ENCODE measurements around the gene CMYA5. TPM values are rescaled to one million over a fixed set of nuclear protein-coding genes. Genes with fewer than 3 reads are reported as not detected.

The CMYA5 gene
- total RNA-seq, 1 experiment from 2014 or later: 0.22 TPM

DNA sequence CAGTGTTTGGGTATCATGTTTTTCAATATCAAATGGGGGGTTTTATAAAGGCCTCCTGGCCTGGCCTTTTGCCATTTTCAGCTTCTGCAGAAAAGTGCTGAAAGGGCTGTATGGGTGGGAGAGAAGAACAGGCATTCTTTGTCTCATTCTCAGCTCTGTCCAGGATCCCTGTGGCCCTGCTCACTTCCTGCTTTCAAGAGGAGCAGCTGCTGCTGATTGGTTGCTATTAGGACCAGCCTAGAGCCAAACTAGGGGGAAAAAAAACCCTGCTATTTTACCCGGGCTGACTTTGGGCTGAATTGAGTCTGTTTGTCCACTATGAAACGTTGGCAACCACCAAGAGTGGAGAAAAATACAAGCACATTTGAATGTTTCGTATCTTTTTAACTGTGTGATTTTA lies 117.1 kb downstream of the CMYA5 start:
- POLR2A ChIA-PET: no interaction called here
- ATAC-seq: no peak
- H3K4me2 ChIP-seq (ENCODE audit: low read length): no peak overlapping the region
- H3K4me3 ChIP-seq (replicated peaks in 1 of 2; ENCODE audit: low read depth in 1 of 2, low read length in 2 of 2): no peak overlapping the region
- H3K9me3 ChIP-seq (ENCODE audit: control insufficient read depth in 1 of 2, insufficient read depth in 1 of 2, low read depth in 1 of 2, low read length in 2 of 2): no peaks in the 10 kb centered on the region
- H2AFZ ChIP-seq (ENCODE audit: low read depth, low read length, poor library complexity, severe bottlenecking): no peak overlapping the region
- no TSS peak for BruUV-seq (replicated peaks)
- no peaks in the 10 kb centered on the region for H3K4me1 ChIP-seq (ENCODE audit: control insufficient read depth in 1 of 2, insufficient read depth in 2 of 2, low read length in 2 of 2)
- CTCF ChIA-PET: interaction anchor here (1.2 kb wide), 1 partner anchor 32 kb away, joined by 3 read pairs; no protein-coding TSS in a partner anchor
- no peak for DNase-seq (ENCODE audit: low read depth, low spot score)
- no peaks in the 10 kb centered on the region for H3K36me3 ChIP-seq (ENCODE audit: control insufficient read depth in 1 of 2, insufficient read depth in 2 of 2, low read length in 2 of 2)
- no peak for TF ChIP-seq SP1 (IDR thresholded peaks at IDR 0.05; ENCODE audit: low read depth)
- TF ChIP-seq POLR2A (IDR thresholded peaks at IDR 0.05; ENCODE audit: borderline replicate concordance, extremely low read depth, insufficient read depth, insufficient read length): no peak
- TF ChIP-seq CBX3 (IDR thresholded peaks at IDR 0.05; ENCODE audit: low read depth): no peak
- no peak for TF ChIP-seq SIN3A (IDR thresholded peaks at IDR 0.05; ENCODE audit: low read depth)
- no peak for TF ChIP-seq ZNF274 (IDR thresholded peaks at IDR 0.05; ENCODE audit: low read depth, low read length)
- TF ChIP-seq, protein P1, sequence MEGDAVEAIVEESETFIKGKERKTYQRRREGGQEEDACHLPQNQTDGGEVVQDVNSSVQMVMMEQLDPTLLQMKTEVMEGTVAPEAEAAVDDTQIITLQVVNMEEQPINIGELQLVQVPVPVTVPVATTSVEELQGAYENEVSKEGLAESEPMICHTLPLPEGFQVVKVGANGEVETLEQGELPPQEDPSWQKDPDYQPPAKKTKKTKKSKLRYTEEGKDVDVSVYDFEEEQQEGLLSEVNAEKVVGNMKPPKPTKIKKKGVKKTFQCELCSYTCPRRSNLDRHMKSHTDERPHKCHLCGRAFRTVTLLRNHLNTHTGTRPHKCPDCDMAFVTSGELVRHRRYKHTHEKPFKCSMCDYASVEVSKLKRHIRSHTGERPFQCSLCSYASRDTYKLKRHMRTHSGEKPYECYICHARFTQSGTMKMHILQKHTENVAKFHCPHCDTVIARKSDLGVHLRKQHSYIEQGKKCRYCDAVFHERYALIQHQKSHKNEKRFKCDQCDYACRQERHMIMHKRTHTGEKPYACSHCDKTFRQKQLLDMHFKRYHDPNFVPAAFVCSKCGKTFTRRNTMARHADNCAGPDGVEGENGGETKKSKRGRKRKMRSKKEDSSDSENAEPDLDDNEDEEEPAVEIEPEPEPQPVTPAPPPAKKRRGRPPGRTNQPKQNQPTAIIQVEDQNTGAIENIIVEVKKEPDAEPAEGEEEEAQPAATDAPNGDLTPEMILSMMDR (IDR thresholded peaks at IDR 0.05 in 2 of 3, conservative IDR thresholded peaks at IDR 0.05 in 1 of 3; ENCODE audit: borderline replicate concordance in 1 of 3, insufficient read depth in 1 of 3, low read depth in 2 of 3, low read length in 2 of 3): no peak
- no peak for TF ChIP-seq YY1 (IDR thresholded peaks at IDR 0.05; ENCODE audit: extremely low read depth, insufficient replicate concordance, low read depth, low read length)
- TF ChIP-seq SRF (IDR thresholded peaks at IDR 0.05; ENCODE audit: low read depth): no peak
- TF ChIP-seq ZFX (IDR thresholded peaks at IDR 0.05): no peak
- no peak for TF ChIP-seq RAD21 (IDR thresholded peaks at IDR 0.05; ENCODE audit: low read depth)
- TF ChIP-seq, protein P2, sequence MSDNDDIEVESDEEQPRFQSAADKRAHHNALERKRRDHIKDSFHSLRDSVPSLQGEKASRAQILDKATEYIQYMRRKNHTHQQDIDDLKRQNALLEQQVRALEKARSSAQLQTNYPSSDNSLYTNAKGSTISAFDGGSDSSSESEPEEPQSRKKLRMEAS (IDR thresholded peaks at IDR 0.05): no peak
- TF ChIP-seq CEBPB (IDR thresholded peaks at IDR 0.05; ENCODE audit: low read depth): no peak
- no peak overlapping the region for H3K27ac ChIP-seq (ENCODE audit: low read depth, low read length)
- intact Hi-C loops (cut with micrococcal nuclease): no loop called here
- no peaks in the 10 kb centered on the region for H3K27me3 ChIP-seq (ENCODE audit: insufficient read depth, low read length)
- RAD21 ChIA-PET (ENCODE audit: low non-redundant PET in 1 of 2, low total read pairs in 2 of 2, uncharacterized antibody in 2 of 2, unreplicated experiment in 2 of 2): no interaction called here
- no peaks in the 10 kb centered on the region for H3K9me2 ChIP-seq (ENCODE audit: insufficient read depth)
- no peak overlapping the region for H3K9ac ChIP-seq (ENCODE audit: low read length)
- H3K79me2 ChIP-seq (ENCODE audit: insufficient read depth, low read length): no peaks in the 10 kb centered on the region
- no peaks in the 10 kb centered on the region for H4K20me1 ChIP-seq (ENCODE audit: insufficient read depth)

Measured in HCT116 (cell line).